B cell (primary cell): ENCODE data around the gene AUTS2. TPM values are rescaled to one million over a fixed set of nuclear protein-coding genes. Genes with fewer than 3 reads are reported as not detected.

Source experiments
- ATAC-seq: fragments of 200-7000 bp; cut with Tn5 transposase; one replicate; pipeline ENCODE4 v1.10.0; 2021; ENCODE audit warnings: low read depth, mild to moderate bottlenecking, moderate number of reproducible peaks, moderate library complexity
- CTCF ChIA-PET: fragments of 350-600 bp; sonication (Branson Sonifier 250); formaldehyde crosslinking; loops from one replicate; lab custom pipeline; 2021; ENCODE audit warnings: antibody characterized with exemption, inconsistent platforms; lab: Charles Lee
- POLR2A ChIA-PET: fragments of 350-600 bp; sonication (Branson Sonifier 250); formaldehyde crosslinking; loops from one replicate; lab custom pipeline; 2021; ENCODE audit warnings: antibody characterized with exemption; lab: Charles Lee
- DNase-seq: peaks from one replicate; pipeline ENCODE4 v3.0.0; 2013
- H2AFZ ChIP-seq: 2 replicates; pipeline ENCODE4 v1.6.1; 2012; ENCODE audit warnings: mild to moderate bottlenecking, low read depth, low read length; ENCODE audit not compliant: insufficient read depth, poor library complexity, severe bottlenecking
- H3K27ac ChIP-seq, 2 donors: 1 replicate in 1 of 2; 2 replicates in 1 of 2; pipeline ENCODE4 v1.5.1; 2012 to 2013; ENCODE audit warnings: low read length in 2 of 2, mild to moderate bottlenecking in 2 of 2, moderate library complexity in 1 of 2
- H3K27me3 ChIP-seq, 4 experiments: fragments of 200-600 bp in 1 of 4; sonication (generic) in 1 of 4; replicated peaks in 1 of 4; 1 replicate in 2 of 4; 2 replicates in 2 of 4; pipeline versions ENCODE4 v1.6.1 to v1.7.0; 2013 to 2016; ENCODE audit warnings: low read length in 3 of 4, mild to moderate bottlenecking in 2 of 4, mixed read lengths in 1 of 4, moderate library complexity in 1 of 4; ENCODE audit not compliant: insufficient read depth in 4 of 4, control insufficient read depth in 3 of 4; ENCODE audit errors: control extremely low read depth in 1 of 4
- H3K36me3 ChIP-seq, 2 experiments: replicated peaks in 1 of 2; 1 replicate in 1 of 2; 2 replicates in 1 of 2; pipeline versions ENCODE4 v1.6.1 to v1.7.1; 2013; ENCODE audit warnings: low read length in 1 of 2; ENCODE audit not compliant: insufficient read depth in 2 of 2, control insufficient read depth in 1 of 2; ENCODE audit errors: control extremely low read depth in 1 of 2, extremely low read depth in 1 of 2
- H3K4me1 ChIP-seq, 2 donors: fragments of 200-600 bp in 1 of 2; sonication (generic) in 1 of 2; 1 replicate in 1 of 2; 2 replicates in 1 of 2; pipeline versions ENCODE4 v1.5.1 to v1.6.1; 2013 to 2017; ENCODE audit warnings: low read length in 2 of 2; ENCODE audit not compliant: control insufficient read depth in 2 of 2, insufficient read depth in 2 of 2
- H3K4me2 ChIP-seq: replicated peaks from 2 replicates; pipeline ENCODE3; 2012; ENCODE audit warnings: mild to moderate bottlenecking, low read depth, low read length; ENCODE audit not compliant: poor library complexity, severe bottlenecking
- H3K4me3 ChIP-seq, 5 experiments: fragments of 200-600 bp in 1 of 5; sonication (generic) in 1 of 5; 1 replicate in 3 of 5; 2 replicates in 2 of 5; pipeline versions ENCODE4 v1.5.1 to v1.7.0; 2011 to 2016; ENCODE audit warnings: low read length in 4 of 5, mild to moderate bottlenecking in 4 of 5, low read depth in 2 of 5, control low read depth in 1 of 5, moderate library complexity in 1 of 5; ENCODE audit not compliant: insufficient read depth in 1 of 5; ENCODE audit errors: control extremely low read depth in 1 of 5, extremely low read depth in 1 of 5
- H3K79me2 ChIP-seq: fragments of 200-600 bp; sonication (generic); one replicate; pipeline ENCODE4 v1.6.0; 2016; ENCODE audit warnings: low read length; ENCODE audit not compliant: control insufficient read depth, insufficient read depth
- H3K9ac ChIP-seq: fragments of 200-600 bp; sonication (generic); 2 replicates; pipeline ENCODE4 v1.6.1; 2017; ENCODE audit warnings: mild to moderate bottlenecking, low read length, moderate library complexity
- H3K9me3 ChIP-seq, 3 donors: one replicate each; pipeline versions ENCODE4 v1.6.1 to v1.7.1; 2013; ENCODE audit warnings: low read length in 2 of 3; ENCODE audit not compliant: control insufficient read depth in 2 of 3, insufficient read depth in 1 of 3; ENCODE audit errors: control extremely low read depth in 1 of 3
- H4K20me1 ChIP-seq: 2 replicates; pipeline ENCODE4 v1.6.0; 2012; ENCODE audit warnings: mild to moderate bottlenecking, low read length; ENCODE audit not compliant: insufficient read depth, control insufficient read depth, poor library complexity, severe bottlenecking
- H3K27ac Mint-ChIP-seq: one replicate; pipeline ENCODE4 v1.8.0; 2021; ENCODE audit warnings: mixed read lengths
- H3K27me3 Mint-ChIP-seq: one replicate; pipeline ENCODE4 v1.8.0; 2021; ENCODE audit warnings: mixed read lengths
- H3K4me1 Mint-ChIP-seq: one replicate; pipeline ENCODE4 v1.8.0; 2021; ENCODE audit warnings: mixed read lengths
- H3K4me3 Mint-ChIP-seq: one replicate; pipeline ENCODE4 v1.8.0; 2021; ENCODE audit warnings: mixed read lengths
- H3K9me3 Mint-ChIP-seq: one replicate; pipeline ENCODE4 v1.8.0; 2022; ENCODE audit warnings: mixed read lengths; ENCODE audit not compliant: insufficient read depth
- EZH2 ChIP-seq: IDR thresholded peaks from 2 replicates; pipeline ENCODE4 v1.6.1; 2012; ENCODE audit warnings: borderline replicate concordance, low read depth, mild to moderate bottlenecking, moderate library complexity, low read length; ENCODE audit not compliant: insufficient read depth, poor library complexity, severe bottlenecking
- WGBS: methylation state at CpG from one replicate; pipeline ENCODE4 v1.1.5; 2013; ENCODE audit warnings: missing lambda C conversion rate; ENCODE audit not compliant: insufficient coverage; 5-methylcytosine and 5-hydroxymethylcytosine counted together
- intact Hi-C: fragments of 100-400 bp; cut with micrococcal nuclease; formaldehyde crosslinking; loops from one replicate; pipeline ENCODE4 v1.10.0; 2022
- polyA plus RNA-seq: library from polyadenylated mRNA; depleted of rRNA; stranded (reverse); fragments of >200 nt; gene quantifications from 2 replicates; pipeline ENCODE4 v1.2.3, GENCODE V29; 2012
- total RNA-seq, 2 donors: library from RNA; stranded (reverse); fragments of 120-200 nt in 1 of 2; gene quantifications; 1 replicate in 1 of 2; 2 replicates in 1 of 2; pipeline versions ENCODE4 v1.2.3 to v1.2.4, GENCODE V29; 2013 to 2022
- TF ChIP-seq, protein P1 (sequence below): fragments of 200-600 bp; IDR thresholded peaks from one replicate; pipeline ENCODE4 v1.8.0; 2022; ENCODE audit warnings: antibody characterized with exemption, mild to moderate bottlenecking

AUTS2 gene
- total and polyA plus RNA-seq, 2 donors (not counting 1 experiment from before 2014, with no cell fraction given): 22.3 to 35.0 TPM

DNA sequence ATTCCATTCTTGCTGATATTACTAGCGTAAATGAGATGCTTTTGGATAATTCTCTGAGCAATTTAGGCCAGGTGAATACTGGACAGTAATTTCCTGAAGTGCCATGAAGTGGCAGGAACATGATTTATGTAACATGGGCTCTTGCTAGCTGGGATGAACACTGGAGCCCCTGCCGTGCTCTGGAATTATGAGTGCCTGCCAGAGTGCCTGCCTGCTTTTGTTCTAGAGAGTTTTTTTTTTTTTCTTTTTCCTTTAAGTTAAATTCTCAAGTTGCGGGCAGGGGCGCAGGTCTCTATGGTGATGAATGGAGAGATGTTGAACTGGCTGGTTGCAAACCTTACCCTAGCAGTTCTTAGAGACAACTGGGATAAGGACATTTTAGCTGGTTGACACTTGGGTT is 165.9 kb downstream of the AUTS2 start:
- ChIA-PET POLR2A (interaction anchor here (0.7 kb wide), 1 partner anchor 93 kb away, joined by 3 read pairs; no protein-coding TSS in a partner anchor), CTCF (interaction anchor here (1.1 kb wide), 1 partner anchor 11 kb away, joined by 3 read pairs; no protein-coding TSS in a partner anchor)
- H3K9ac ChIP-seq: no peak overlapping the region
- no peaks in the 10 kb centered on the region for H4K20me1 ChIP-seq
- Mint-ChIP-seq H3K4me1 (peaks cover 2% of the 10 kb centered on the region), H3K27ac (no peak overlapping the region), H3K9me3 (no peaks in the 10 kb centered on the region), H3K27me3 (no peaks in the 10 kb centered on the region), H3K4me3 (no peak overlapping the region)
- intact Hi-C loops: no loop called here
- no peaks in the 10 kb centered on the region for H3K79me2 ChIP-seq
- no peak for ATAC-seq
- WGBS: 100% methylated on average over 3 of the region's 4 CpGs
- TF ChIP-seq, protein P1, sequence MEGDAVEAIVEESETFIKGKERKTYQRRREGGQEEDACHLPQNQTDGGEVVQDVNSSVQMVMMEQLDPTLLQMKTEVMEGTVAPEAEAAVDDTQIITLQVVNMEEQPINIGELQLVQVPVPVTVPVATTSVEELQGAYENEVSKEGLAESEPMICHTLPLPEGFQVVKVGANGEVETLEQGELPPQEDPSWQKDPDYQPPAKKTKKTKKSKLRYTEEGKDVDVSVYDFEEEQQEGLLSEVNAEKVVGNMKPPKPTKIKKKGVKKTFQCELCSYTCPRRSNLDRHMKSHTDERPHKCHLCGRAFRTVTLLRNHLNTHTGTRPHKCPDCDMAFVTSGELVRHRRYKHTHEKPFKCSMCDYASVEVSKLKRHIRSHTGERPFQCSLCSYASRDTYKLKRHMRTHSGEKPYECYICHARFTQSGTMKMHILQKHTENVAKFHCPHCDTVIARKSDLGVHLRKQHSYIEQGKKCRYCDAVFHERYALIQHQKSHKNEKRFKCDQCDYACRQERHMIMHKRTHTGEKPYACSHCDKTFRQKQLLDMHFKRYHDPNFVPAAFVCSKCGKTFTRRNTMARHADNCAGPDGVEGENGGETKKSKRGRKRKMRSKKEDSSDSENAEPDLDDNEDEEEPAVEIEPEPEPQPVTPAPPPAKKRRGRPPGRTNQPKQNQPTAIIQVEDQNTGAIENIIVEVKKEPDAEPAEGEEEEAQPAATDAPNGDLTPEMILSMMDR: no peak
- TF ChIP-seq EZH2: no peak
- H3K27ac ChIP-seq: no peak overlapping the region
- no peak overlapping the region for H2AFZ ChIP-seq
- H3K27me3 ChIP-seq: no peaks in the 10 kb centered on the region
- H3K4me2 ChIP-seq: no peak overlapping the region
- no peak overlapping the region for H3K4me3 ChIP-seq
- no peaks in the 10 kb centered on the region for H3K9me3 ChIP-seq
- no peaks in the 10 kb centered on the region for H3K4me1 ChIP-seq
- DNase-seq: no peak
- no peaks in the 10 kb centered on the region for H3K36me3 ChIP-seq

DNA sequence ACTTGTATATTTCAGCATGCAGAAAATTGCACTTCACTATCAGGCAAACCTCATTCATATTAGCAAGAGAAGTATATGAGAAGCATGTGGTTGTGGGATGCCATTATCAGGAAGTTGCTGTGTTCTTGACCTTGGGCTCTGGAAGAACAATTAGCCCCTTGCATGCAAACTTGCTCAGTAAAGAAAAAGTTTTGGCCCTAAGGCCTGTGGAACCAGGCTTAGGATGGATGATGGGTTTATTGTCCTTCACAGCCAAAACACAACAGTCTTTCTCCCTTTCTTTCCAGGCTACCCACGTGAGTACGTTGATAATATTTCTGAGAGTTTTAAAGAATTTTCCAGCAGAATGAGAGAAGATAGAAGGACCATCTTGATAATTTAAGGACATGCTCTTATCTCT is 166.4 kb downstream of the AUTS2 start:
- Histone ChIP-seq H3K9me3 (no peaks in the 10 kb centered on the region), H3K9ac (no peak overlapping the region), H3K36me3 (no peaks in the 10 kb centered on the region), H4K20me1 (no peaks in the 10 kb centered on the region), H2AFZ (no peak overlapping the region), H3K4me3 (no peak overlapping the region), H3K79me2 (no peaks in the 10 kb centered on the region), H3K4me2 (no peak overlapping the region), H3K4me1 (no peaks in the 10 kb centered on the region), H3K27me3 (no peaks in the 10 kb centered on the region), H3K27ac (no peak overlapping the region)
- CTCF ChIA-PET: no interaction called here
- POLR2A ChIA-PET: interaction anchor here (0.7 kb wide), 1 partner anchor 92 kb away, joined by 3 read pairs; no protein-coding TSS in a partner anchor
- ATAC-seq (no peak), DNase-seq (no peak)
- intact Hi-C loops: no loop called here
- Mint-ChIP-seq H3K27ac (no peak overlapping the region), H3K4me1 (peaks cover 2% of the 10 kb centered on the region), H3K27me3 (no peaks in the 10 kb centered on the region), H3K4me3 (no peak overlapping the region), H3K9me3 (no peaks in the 10 kb centered on the region)
- TF ChIP-seq, protein P1: no peak
- TF ChIP-seq EZH2: no peak
- no CpG with 5 or more reads among the region's 2 CpGs for WGBS
